IPS-20b (cell line): ENCODE measurements around the gene LY6G6D.

Experiments
- H3K27ac ChIP-seq: one replicate; pipeline ENCODE4 v1.5.1; 2013; ENCODE audit warnings: low read length
- H3K27me3 ChIP-seq: 2 replicates; pipeline ENCODE4 v1.6.1; 2013; ENCODE audit warnings: mild to moderate bottlenecking, low read length, inconsistent platforms; ENCODE audit not compliant: insufficient read depth
- H3K36me3 ChIP-seq: 2 replicates; pipeline ENCODE4 v1.6.1; 2013; ENCODE audit warnings: low read depth, mild to moderate bottlenecking, inconsistent platforms, low read length, moderate library complexity; ENCODE audit not compliant: insufficient read depth
- H3K4me1 ChIP-seq: 2 replicates; pipeline ENCODE4 v1.6.1; 2013; ENCODE audit warnings: mild to moderate bottlenecking, control low read depth, inconsistent platforms, low read length, moderate library complexity; ENCODE audit not compliant: insufficient read depth
- H3K4me3 ChIP-seq: 2 replicates; pipeline ENCODE4 v1.5.1; 2013; ENCODE audit warnings: mild to moderate bottlenecking, low read length, inconsistent platforms
- H3K9ac ChIP-seq: 2 replicates; pipeline ENCODE4 v1.6.1; 2013; ENCODE audit warnings: low read depth, mild to moderate bottlenecking, inconsistent platforms, low read length, moderate library complexity
- H3K9me3 ChIP-seq: 2 replicates; pipeline ENCODE4 v1.6.1; 2013; ENCODE audit warnings: mild to moderate bottlenecking, low read depth, low read length, inconsistent platforms; ENCODE audit not compliant: insufficient read depth

LY6G6D gene

DNA sequence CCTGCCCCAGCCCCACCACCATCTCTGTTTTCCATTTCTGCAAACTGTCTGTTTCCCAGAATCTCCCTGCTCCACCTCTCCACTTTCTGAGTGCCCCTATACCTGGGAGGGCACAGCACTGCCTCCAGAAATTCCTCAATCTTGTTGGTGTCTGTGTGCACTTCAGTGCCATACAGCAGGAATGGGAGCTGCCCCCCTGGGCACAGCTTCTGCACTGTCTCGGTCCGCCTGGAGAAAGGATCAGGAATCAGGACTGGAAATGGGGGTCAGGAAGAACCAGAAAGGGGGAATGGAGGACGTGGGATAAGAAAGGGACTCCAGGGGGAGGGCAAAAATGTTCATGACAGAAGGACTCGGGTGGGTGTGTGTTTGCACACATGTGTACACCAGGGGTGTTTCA lies 18.6 kb downstream of the LY6G6D start:
- Histone ChIP-seq H3K27ac (peak overlapping the region; percentile 78), H3K9me3 (no peaks in the 10 kb centered on the region), H3K4me3 (peak overlapping the region; percentile 71; the same call in 1 of the 2 replicates), H3K36me3 (peaks cover 40% of the 10 kb centered on the region), H3K27me3 (no peaks in the 10 kb centered on the region), H3K4me1 (peaks cover 29% of the 10 kb centered on the region), H3K9ac (peak overlapping the region; percentile 73; the same call in 1 of the 2 replicates)

DNA sequence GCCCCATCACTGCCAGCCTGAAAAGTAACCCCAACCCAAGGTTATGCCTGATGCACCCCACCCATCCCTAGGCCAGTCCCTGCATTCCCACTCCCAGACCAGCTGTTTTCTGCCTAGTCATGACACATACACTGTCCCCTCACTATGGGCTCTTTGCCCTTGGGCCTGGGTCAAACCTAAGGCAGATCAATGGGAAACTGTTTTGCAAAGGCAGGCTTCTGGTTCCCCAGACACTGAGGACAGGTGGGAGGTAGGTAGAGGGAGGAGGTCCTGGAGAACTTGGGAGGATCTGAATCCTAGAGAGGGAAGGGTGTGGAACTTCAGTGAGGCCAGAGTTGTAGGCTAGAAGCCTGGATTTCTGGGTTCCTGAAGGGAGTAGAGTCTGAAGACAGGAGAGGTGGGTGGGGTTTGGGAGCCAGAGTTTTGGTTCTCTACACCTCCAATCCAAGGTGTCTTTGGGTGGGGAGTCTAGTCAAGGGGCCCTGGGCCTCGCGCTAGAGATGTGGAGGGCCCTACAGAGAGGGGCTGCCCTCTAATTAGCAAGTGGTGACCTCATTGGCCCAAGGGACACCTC lies 19.2 kb downstream of the LY6G6D start:
- Histone ChIP-seq H3K4me1 (peaks cover 31% of the 10 kb centered on the region), H3K9ac (peak overlapping the region; percentile 73; the same call in 1 of the 2 replicates)

DNA sequence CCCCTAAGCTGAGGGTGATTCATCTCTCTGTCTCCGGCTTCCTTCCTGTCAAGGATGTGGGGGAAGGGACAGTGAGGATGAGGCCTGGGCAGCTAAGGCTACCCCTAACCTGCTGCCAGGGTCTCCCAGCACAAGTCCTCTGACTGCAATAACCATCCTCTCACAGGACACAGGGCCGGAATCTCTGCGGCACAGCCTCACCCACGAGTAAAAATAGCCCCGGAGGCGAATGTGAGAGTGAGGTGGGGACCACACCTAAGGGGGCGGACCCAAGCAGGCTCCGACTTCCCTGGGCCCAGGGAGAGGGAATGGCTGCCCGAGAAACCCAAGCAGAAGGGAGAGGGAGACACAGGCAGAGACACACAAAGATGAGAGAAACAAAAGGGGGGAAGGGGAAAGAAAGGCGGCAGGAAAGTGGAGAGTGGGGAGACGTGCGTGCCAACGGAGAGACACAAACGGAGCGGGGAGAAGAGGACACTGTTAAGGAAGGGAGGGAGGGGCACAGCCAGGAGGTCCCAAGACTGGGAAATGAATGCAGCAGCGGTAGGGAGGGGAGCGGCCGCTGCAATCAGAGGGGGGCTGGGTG lies 19.8 kb downstream of the LY6G6D start:
- Histone ChIP-seq H3K27ac (no peak overlapping the region), H3K9me3 (no peaks in the 10 kb centered on the region), H3K4me3 (peak overlapping the region; percentile 71), H3K36me3 (peaks cover 40% of the 10 kb centered on the region), H3K9ac (peak overlapping the region; percentile 73; the same call in 1 of the 2 replicates), H3K4me1 (peaks cover 31% of the 10 kb centered on the region), H3K27me3 (no peaks in the 10 kb centered on the region)

More for the DNA sequence above, 19.2 kb downstream of the LY6G6D start:
- Histone ChIP-seq H3K4me3 (peak overlapping the region; percentile 71), H3K36me3 (peaks cover 40% of the 10 kb centered on the region), H3K27me3 (no peaks in the 10 kb centered on the region), H3K27ac (peak overlapping the region; percentile 78), H3K9me3 (no peaks in the 10 kb centered on the region)

DNA sequence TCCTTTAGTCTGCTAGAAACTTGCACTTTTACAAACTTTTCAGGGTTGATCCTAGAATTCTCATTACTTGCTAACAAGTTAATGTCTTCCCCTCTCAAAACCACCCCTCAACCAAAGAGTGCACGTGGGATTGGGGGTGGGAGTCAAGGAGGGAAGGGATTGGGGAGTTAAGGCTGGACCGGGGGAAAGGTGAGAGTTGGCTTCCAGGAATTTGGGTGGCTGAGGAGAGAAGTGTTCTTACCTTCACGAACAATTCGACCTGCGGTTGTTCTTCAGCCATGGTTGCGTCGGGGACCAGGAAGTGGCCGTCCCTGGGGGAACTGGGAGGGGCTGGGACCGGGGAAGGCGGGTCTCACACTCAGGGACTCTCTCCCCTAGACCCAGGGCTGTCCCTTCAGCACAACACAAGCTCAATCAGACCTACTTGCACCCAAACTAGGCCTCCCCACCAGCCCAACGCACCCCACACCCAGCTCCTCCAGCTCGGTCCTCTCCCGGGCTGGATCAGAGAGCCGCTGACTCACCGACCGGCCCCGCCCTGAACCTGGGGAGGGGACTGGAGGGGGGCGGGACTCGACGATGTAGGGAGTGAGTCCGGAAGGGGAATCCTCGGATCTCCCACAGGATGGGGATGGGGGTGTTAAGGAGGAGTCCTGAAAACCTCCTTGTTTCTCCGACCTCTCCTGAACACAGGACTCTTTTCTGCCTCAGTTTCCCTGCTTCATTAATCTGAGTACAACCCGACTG lies 21.0 kb downstream of the LY6G6D start, which contains the start of gene CLIC1:
Gene CLIC1, minus strand, starts transcription at position 510 of the 747 bp plus-strand sequence. Its CDS starts 230 bp downstream, at position 280.
- H3K36me3 ChIP-seq = peaks cover 35% of the 10 kb centered on the region

DNA sequence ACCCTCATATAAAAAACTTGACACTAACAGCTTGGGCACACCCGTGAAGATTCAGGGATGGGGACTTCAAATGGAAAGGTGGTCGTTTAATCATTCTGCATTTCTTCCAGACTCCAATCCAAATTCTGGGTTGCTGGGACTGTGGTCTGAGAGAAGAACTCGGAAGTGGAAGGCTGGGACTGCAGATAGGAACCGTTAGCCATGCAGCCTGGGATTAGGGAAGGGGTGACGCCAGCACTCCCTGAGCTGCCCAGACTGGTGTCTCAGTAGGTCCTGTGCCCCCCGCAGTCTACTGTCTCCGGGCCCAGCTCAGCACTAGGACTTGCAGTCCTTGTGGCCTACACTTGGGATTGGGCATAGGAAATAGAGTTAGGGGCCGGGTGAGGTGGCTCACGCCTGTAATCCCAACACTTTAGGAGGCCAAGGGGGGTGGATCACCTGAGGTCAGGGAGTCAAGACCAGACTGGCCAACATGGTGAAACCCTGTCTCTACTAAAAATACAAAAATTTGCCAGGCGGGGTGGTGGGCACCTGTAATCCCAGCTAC lies 21.7 kb downstream of the LY6G6D start:
- no peaks in the 10 kb centered on the region for H3K27me3 ChIP-seq
- H3K4me3 ChIP-seq = peak overlapping the region; percentile 71
- no peaks in the 10 kb centered on the region for H3K9me3 ChIP-seq
- H3K9ac ChIP-seq = peak overlapping the region; percentile 73; the same call in 1 of the 2 replicates
- H3K36me3 ChIP-seq = peaks cover 35% of the 10 kb centered on the region
- peaks cover 34% of the 10 kb centered on the region for H3K4me1 ChIP-seq
- H3K27ac ChIP-seq = peak overlapping the region; percentile 84

More for the DNA sequence above, 21.0 kb downstream of the LY6G6D start, which contains the start of gene CLIC1:
- Histone ChIP-seq H3K9ac (peak within 1 kb of the TSS; percentile 73), H3K27ac (peak within 1 kb of the TSS; percentile 84), H3K4me1 (peaks cover 34% of the 10 kb centered on the region), H3K9me3 (no peaks in the 10 kb centered on the region), H3K4me3 (peak within 1 kb of the TSS; percentile 71), H3K27me3 (no peaks in the 10 kb centered on the region)

DNA sequence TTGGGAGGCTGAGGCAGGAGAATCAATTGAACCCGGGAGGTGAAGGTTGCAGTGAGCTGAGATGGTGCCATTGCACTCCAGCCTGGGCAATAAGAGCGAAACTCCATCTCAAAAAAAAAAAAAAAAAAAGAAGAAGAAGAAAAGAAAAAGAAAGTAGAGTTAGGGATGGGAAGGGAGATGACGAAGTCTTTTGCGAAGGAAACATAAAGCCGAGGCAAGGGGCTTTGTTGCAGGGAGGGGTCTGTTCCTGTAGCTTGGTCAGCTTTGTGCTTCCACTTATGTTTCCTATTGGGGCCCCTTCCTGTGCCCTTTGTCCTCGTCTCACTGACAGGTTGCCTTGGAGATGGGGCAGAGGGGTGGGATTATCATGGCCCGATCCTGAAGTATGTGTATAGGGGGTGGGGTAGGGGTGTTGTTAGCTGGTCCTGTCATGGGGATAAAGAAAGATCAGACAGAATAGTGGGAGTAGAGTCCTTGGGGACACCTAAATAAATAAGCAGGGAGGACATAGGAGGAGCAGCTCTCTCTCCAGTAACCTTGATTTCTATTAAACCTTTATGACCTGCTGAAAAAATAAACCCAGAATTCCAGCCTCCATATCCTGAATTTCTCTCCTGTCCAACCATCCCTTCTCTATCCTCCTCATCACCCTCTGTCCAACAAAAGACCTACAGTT lies 22.3 kb downstream of the LY6G6D start:
- Histone ChIP-seq H3K4me1 (peaks cover 34% of the 10 kb centered on the region), H3K4me3 (peak overlapping the region; percentile 44; the same call in 1 of the 2 replicates), H3K36me3 (peaks cover 30% of the 10 kb centered on the region), H3K27ac (no peak overlapping the region), H3K9ac (peak overlapping the region; percentile 73; the same call in 1 of the 2 replicates), H3K27me3 (no peaks in the 10 kb centered on the region), H3K9me3 (no peaks in the 10 kb centered on the region)

DNA sequence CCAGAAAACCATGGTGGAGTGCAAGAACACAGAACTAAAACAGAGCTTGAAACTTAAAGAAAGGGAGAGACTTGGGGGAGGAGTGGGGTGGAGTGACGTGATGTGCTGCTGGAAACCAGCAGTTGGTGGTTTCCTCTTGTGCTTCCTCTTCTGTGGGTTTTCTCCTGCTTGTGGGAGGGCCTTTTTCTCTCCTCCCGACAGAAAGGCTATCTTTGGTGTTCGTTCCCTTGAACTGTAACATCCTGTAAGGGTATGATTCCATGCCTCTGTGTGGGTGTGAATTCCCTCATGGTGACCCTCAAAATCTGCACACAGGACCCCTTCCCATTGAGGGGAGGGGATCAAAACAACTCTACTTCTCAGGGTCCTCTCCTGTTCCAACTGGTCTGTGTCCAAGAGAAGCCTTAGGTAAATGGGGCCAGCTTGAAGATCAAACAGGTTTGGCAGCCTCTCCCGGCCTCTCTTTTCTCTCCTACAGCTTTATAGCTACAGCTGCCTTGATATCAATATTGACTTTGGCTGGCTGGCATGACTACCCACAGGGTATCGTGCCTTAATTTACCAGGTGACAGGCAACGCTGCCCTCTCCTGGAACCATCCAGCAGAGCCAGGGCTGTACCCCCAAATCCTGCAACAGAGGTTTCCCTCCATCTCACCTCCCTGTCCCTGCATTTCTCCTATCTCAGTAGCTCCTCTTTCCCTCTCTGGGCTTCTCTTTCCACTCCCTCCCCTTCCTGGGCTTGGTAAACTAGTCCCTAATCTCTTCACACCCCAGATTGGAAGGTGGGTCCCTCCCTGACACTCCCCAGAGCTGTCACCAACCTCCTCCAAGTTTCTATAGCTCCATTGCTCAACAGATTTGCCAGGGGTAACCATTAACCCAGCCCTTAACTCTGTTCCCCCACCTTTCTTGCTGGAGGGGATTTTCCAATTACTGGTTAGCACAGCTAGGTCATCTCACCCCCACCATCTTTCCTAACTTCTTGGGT lies 23.1 kb downstream of the LY6G6D start:
- no peaks in the 10 kb centered on the region for H3K27me3 ChIP-seq
- peaks cover 22% of the 10 kb centered on the region for H3K36me3 ChIP-seq
- no peak overlapping the region for H3K27ac ChIP-seq
- peak overlapping the region; percentile 73; the same call in 1 of the 2 replicates for H3K9ac ChIP-seq
- H3K9me3 ChIP-seq = no peaks in the 10 kb centered on the region
- peak overlapping the region; percentile 44; the same call in 1 of the 2 replicates for H3K4me3 ChIP-seq
- H3K4me1 ChIP-seq = peaks cover 34% of the 10 kb centered on the region

DNA sequence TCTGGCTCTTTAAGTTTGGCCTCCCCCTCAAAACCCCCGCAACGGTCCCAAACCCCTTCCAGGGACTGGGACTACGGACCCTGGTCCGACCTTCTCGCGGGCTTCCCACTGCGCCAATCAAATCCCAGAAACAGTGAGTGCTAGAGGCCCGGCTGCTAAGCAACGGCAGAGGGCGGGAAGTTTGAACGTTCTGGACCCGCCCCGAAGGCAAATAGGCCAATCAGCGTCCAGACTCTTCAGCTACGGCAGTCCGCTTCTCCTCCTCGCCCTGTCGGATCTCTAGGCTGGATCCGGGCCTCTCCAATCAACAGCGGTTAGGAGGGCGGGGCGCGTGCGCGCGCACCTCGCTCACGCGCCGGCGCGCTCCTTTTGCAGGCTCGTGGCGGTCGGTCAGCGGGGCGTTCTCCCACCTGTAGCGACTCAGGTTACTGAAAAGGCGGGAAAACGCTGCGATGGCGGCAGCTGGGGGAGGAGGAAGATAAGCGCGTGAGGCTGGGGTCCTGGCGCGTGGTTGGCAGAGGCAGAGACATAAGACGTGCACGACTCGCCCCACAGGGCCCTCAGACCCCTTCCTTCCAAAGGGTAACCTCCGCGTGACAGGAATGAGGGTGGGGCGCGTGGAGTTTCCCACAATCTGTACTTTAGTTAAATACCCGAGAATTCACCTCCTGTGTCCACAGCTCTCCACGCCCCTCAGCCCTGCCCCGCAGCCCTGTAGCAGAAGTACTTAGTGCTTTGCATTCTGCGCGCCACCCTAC lies 24.7 kb downstream of the LY6G6D start, which contains the start of gene MSH5:
Gene MSH5, plus strand, starts transcription at position 367 of the 758 bp plus-strand sequence. CDS start 462 bp downstream, outside the sequence.
- no peaks in the 10 kb centered on the region for H3K9me3 ChIP-seq
- H3K27ac ChIP-seq = peak within 1 kb of the TSS; percentile 90
- peaks cover 28% of the 10 kb centered on the region for H3K4me1 ChIP-seq
- peak within 1 kb of the TSS; percentile 91 for H3K9ac ChIP-seq
- H3K36me3 ChIP-seq = peaks cover 11% of the 10 kb centered on the region
- H3K27me3 ChIP-seq = no peaks in the 10 kb centered on the region
- H3K4me3 ChIP-seq = peak within 1 kb of the TSS; percentile 64

DNA sequence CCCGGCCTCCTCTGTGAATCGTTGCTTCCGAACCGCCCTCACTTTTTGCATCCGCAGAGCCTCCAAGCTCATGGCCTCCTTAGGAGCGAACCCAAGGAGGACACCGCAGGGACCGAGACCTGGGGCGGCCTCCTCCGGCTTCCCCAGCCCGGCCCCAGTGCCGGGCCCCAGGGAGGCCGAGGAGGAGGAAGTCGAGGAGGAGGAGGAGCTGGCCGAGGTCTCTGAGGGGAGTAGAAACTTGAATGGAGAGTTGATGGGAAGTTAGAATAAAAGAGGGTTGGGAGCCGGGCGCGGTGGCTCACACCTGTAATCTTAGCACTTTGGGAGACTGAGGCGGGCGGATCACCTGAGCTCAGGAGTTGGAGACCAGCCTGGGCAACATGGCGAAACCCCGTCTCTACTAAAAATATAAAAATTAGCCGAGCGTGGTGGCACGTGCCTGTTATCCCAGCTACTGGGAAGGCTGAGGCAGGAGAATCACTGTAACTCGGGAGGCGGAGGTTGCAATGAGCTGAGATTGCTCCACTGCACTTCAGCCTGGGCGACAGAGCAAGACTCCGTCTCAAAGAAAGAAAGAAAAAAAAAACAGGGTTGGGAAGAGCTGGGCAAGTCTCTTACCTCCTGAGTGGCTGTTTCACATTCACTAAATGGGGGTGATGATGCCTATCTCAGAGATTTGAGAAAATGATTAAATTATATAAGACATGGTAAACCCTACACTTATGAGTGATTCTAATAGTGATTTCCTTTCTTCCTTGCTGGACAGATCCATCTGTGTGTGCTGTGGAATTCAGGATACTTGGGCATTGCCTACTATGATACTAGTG lies 25.5 kb downstream of the LY6G6D start:
- Histone ChIP-seq H3K4me3 (peak overlapping the region; percentile 64), H3K36me3 (peaks cover 11% of the 10 kb centered on the region), H3K27ac (peak overlapping the region; percentile 90), H3K27me3 (no peaks in the 10 kb centered on the region), H3K9me3 (no peaks in the 10 kb centered on the region), H3K9ac (peak overlapping the region; percentile 91), H3K4me1 (peaks cover 28% of the 10 kb centered on the region)
